Sigmoid colon (tissue), 7 donors: Measurements from ENCODE around the gene NDUFAF2. TPM values are rescaled to one million over a fixed set of nuclear protein-coding genes. Genes with fewer than 3 reads are reported as not detected.

Experiments
- DNase-seq: peaks from one replicate; pipeline ENCODE4 v3.0.0-alpha.2; 2019
- H3K27ac ChIP-seq, 4 donors: fragments of 200-600 bp; sonication (generic); one replicate each; pipeline ENCODE4 v1.5.1; 2016 to 2019; ENCODE audit warnings: mild to moderate bottlenecking in 1 of 4
- H3K27me3 ChIP-seq, 3 donors: fragments of 200-600 bp; sonication (generic); one replicate each; pipeline ENCODE4 v1.5.1; 2019; ENCODE audit warnings: mild to moderate bottlenecking in 1 of 3
- H3K36me3 ChIP-seq, 4 donors: fragments of 200-600 bp; sonication (generic); one replicate each; pipeline ENCODE4 v1.5.1; 2016 to 2019
- H3K4me1 ChIP-seq, 4 donors: fragments of 200-600 bp; sonication (generic); one replicate each; pipeline ENCODE4 v1.5.1; 2017 to 2019
- H3K4me3 ChIP-seq, 4 donors: fragments of 200-600 bp; sonication (generic); one replicate each; pipeline ENCODE4 v1.5.1; 2017 to 2019; ENCODE audit warnings: mild to moderate bottlenecking in 2 of 4, moderate library complexity in 1 of 4
- H3K9me3 ChIP-seq, 4 donors: fragments of 200-600 bp in 3 of 4; sonication (generic) in 3 of 4; one replicate each; pipeline versions ENCODE4 v1.5.1 to v1.6.1; 2013 to 2019
- EP300 ChIP-seq, 4 donors: sonication (generic); formaldehyde crosslinking; IDR thresholded peaks; one replicate each; pipeline ENCODE4 v1.6.1; 2017; ENCODE audit warnings: antibody characterized with exemption in 4 of 4
- POLR2A ChIP-seq, 2 donors: fragments of 450-650 bp; IDR thresholded peaks; one replicate each; pipeline ENCODE4 v1.6.1; 2016; ENCODE audit warnings: antibody characterized with exemption in 2 of 2, mild to moderate bottlenecking in 2 of 2, moderate library complexity in 2 of 2
- POLR2AphosphoS5 ChIP-seq, 4 donors: sonication (generic); formaldehyde crosslinking; IDR thresholded peaks; one replicate each; pipeline ENCODE4 v1.6.1; 2017; ENCODE audit warnings: antibody characterized with exemption in 4 of 4
- WGBS, 2 donors: extraction: QIAGEN DNeasy Blood & Tissue Kit; methylation state at CpG; one replicate each; pipeline ENCODE4 v1.1.7; 2013; 5-methylcytosine and 5-hydroxymethylcytosine counted together
- intact Hi-C: fragments of 100-400 bp; cut with DNase I; formaldehyde crosslinking; loops from one replicate; pipeline ENCODE4 v1.15.1; 2023
- polyA plus RNA-seq, 3 donors: library from polyadenylated mRNA; stranded (reverse); fragments of 200-250 nt; gene quantifications; one replicate each; pipeline ENCODE4 v1.2.3, GENCODE V29; 2013
- total RNA-seq, 4 donors: library from RNA; depleted of rRNA; stranded (reverse); fragments of >200 nt; gene quantifications; one replicate each; pipeline ENCODE4 v1.1.0, GENCODE V29; 2016
- TF ChIP-seq, protein P1 (sequence below), 4 experiments: fragments of 450-650 bp in 3 of 4; fragments of 200-600 bp in 1 of 4; IDR thresholded peaks; one replicate each; pipeline ENCODE4 v1.5.1; 2016 to 2019; ENCODE audit warnings: antibody characterized with exemption in 4 of 4, mild to moderate bottlenecking in 3 of 4, moderate library complexity in 2 of 4
- donor health status: healthy with polysubstance abuse.
- donor health status: Bipolar disorder and iron deficiency.
- donor health status: healthy.

NDUFAF2 gene
- total and polyA plus RNA-seq, 7 donors: 33.5 to 48.6 (median 41.5) TPM

DNA sequence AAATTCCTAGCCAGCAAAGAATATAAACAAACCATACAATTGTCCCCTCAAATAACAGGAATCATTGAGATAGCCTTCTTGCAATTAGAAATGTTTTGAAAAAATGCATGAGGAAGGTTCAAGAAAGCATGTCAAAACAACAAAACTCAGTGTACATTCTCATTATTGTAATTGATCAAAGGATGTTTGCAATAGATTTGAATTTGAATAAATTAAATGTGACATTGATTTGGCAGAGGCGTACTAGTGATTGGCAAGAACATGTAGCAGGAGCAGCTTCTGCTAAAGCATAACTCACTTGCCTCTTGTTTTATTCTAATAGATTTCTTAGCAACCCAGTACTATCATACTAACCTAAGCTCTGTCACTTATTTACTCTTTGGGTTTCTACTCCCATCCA, 197.4 kb downstream of the NDUFAF2 start:
- TF ChIP-seq, protein P1, sequence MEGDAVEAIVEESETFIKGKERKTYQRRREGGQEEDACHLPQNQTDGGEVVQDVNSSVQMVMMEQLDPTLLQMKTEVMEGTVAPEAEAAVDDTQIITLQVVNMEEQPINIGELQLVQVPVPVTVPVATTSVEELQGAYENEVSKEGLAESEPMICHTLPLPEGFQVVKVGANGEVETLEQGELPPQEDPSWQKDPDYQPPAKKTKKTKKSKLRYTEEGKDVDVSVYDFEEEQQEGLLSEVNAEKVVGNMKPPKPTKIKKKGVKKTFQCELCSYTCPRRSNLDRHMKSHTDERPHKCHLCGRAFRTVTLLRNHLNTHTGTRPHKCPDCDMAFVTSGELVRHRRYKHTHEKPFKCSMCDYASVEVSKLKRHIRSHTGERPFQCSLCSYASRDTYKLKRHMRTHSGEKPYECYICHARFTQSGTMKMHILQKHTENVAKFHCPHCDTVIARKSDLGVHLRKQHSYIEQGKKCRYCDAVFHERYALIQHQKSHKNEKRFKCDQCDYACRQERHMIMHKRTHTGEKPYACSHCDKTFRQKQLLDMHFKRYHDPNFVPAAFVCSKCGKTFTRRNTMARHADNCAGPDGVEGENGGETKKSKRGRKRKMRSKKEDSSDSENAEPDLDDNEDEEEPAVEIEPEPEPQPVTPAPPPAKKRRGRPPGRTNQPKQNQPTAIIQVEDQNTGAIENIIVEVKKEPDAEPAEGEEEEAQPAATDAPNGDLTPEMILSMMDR (IDR thresholded peaks at IDR 0.05): no peak
- TF ChIP-seq EP300 (IDR thresholded peaks at IDR 0.05) (no peak), POLR2A (IDR thresholded peaks at IDR 0.05) (no peak), POLR2AphosphoS5 (IDR thresholded peaks at IDR 0.05) (no peak)
- intact Hi-C loops: no loop called here
- WGBS, 2 donors: 88 to 98% methylated on average over 1 of the region's 1 CpG

DNA sequence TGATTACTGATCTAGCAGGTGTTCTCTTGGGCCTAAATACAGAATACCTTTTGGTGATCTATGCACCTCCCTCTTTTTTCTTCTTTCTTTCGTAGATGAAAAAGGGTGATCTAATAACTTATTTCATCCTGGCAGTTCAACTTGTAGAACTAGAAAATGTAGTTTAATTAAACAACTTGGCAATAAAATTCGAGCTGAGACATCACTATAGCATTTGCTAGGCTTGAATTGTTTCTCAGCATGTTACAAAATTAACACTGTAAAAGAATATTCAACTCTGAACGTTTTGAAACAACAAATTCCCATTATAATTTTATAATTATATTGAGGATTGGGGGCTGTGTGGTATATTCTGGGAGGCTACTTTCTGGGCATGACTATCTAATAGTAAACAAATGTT, 197.8 kb downstream of the NDUFAF2 start:
- Histone ChIP-seq H3K27me3 (no peaks in the 10 kb centered on the region), H3K4me1 (no peaks in the 10 kb centered on the region), H3K4me3 (no peak overlapping the region), H3K36me3 (no peaks in the 10 kb centered on the region), H3K9me3 (peaks cover 0 to 3% (median under 1%) of the 10 kb centered on the region in 4 donors), H3K27ac (no peak overlapping the region)
- DNase-seq: no peak
- TF ChIP-seq POLR2AphosphoS5 (IDR thresholded peaks at IDR 0.05) (no peak), EP300 (IDR thresholded peaks at IDR 0.05) (no peak), POLR2A (IDR thresholded peaks at IDR 0.05) (no peak)
- TF ChIP-seq, protein P1 (IDR thresholded peaks at IDR 0.05): no peak
- WGBS, 2 donors: 55 to 76% methylated on average over 3 of the region's 3 CpGs
- intact Hi-C loops: no loop called here

More for the DNA sequence above, 197.4 kb downstream of the NDUFAF2 start:
- DNase-seq: no peak
- Histone ChIP-seq H3K9me3 (peaks cover 0 to 3% (median under 1%) of the 10 kb centered on the region in 4 donors), H3K27ac (no peak overlapping the region), H3K36me3 (no peaks in the 10 kb centered on the region), H3K4me1 (no peaks in the 10 kb centered on the region), H3K4me3 (no peak overlapping the region), H3K27me3 (no peaks in the 10 kb centered on the region)

DNA sequence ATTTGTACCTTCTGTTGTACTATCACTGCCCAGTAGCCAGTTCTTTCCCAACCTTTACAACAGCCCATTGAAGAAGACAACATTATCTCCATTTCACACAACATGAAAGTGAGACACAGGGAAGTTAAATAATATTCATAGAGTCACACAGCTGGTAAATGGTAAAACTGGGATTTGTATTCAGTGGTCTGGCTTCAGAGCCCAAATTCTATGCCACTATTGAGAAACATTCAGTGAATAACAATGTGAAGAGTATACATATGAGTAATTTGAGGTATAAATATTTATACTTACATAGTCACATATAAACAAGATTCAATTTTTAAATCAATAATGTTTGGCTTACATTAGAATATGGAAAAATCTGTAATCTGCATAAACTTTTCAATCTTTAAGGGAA, 203.5 kb downstream of the NDUFAF2 start:
- no peak for TF ChIP-seq POLR2AphosphoS5 (IDR thresholded peaks at IDR 0.05)
- no peak for TF ChIP-seq POLR2A (IDR thresholded peaks at IDR 0.05)
- TF ChIP-seq, protein P1 (IDR thresholded peaks at IDR 0.05): no peak
- TF ChIP-seq EP300 (IDR thresholded peaks at IDR 0.05): no peak
- Histone ChIP-seq H3K4me3 (no peak overlapping the region), H3K27ac (no peak overlapping the region), H3K27me3 (no peaks in the 10 kb centered on the region), H3K4me1 (no peaks in the 10 kb centered on the region), H3K9me3 (peaks cover 0 to 3% (median under 1%) of the 10 kb centered on the region in 4 donors), H3K36me3 (no peaks in the 10 kb centered on the region)
- DNase-seq: no peak
- intact Hi-C loops: no loop called here

DNA sequence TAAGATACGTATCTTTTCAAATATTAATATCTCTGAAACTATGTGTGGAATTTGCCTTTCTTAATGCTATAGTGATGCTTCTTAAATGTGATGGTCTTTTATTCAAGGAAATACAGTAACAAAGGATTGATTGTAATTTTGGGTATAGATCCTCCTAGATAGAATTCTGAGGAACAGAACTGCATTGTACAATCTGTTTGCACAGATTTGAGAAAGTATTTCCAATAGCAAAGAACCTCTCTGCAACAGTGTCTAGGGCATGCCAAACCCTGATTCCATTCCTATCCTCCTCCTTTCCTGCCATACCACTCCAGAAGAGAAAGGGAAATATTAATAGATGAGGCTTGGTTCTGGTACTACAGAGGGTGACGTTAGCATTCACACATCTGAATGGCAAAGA, 206.9 kb downstream of the NDUFAF2 start:
- 90 to 93% methylated on average over 2 of the region's 2 CpGs for WGBS, 2 donors
- no peaks in the 10 kb centered on the region for H3K36me3 ChIP-seq
- no peaks in the 10 kb centered on the region for H3K4me1 ChIP-seq
- intact Hi-C loops: no loop called here
- H3K9me3 ChIP-seq: peaks cover 0 to 2% (median under 1%) of the 10 kb centered on the region in 4 donors
- H3K4me3 ChIP-seq: no peak overlapping the region
- no peaks in the 10 kb centered on the region for H3K27me3 ChIP-seq
- TF ChIP-seq EP300 (IDR thresholded peaks at IDR 0.05) (no peak), POLR2A (IDR thresholded peaks at IDR 0.05) (no peak)
- DNase-seq: no peak
- no peak overlapping the region for H3K27ac ChIP-seq

DNA sequence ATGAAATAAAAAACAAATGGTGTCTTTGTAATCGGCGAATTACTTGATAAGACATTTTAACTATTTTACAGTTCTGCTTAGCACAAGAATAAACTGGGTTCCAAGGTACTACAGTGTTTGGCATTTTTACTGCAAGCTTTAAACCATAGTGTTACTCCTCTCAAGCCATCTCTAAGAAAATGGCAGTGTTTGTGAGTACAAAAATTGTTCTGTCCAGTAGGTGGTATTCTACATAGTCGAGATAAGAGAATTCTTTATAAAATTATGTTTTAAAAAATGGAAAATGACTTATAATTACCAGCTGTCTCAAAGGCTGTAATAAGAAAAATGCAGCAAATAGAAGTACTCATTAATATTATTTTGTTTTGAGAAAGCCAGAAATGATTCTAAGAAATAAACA, 214.1 kb downstream of the NDUFAF2 start:
- Histone ChIP-seq H3K27me3 (no peaks in the 10 kb centered on the region), H3K36me3 (peaks cover 0 to 20% (median 3%) of the 10 kb centered on the region in 4 donors), H3K4me3 (no peak overlapping the region), H3K27ac (no peak overlapping the region), H3K4me1 (peaks cover 0 to 35% (median 16%) of the 10 kb centered on the region in 4 donors), H3K9me3 (no peaks in the 10 kb centered on the region)
- WGBS, 2 donors: 85 to 94% methylated on average over 3 of the region's 3 CpGs
- intact Hi-C loops: no loop called here
- DNase-seq: no peak
- TF ChIP-seq, protein P1 (IDR thresholded peaks at IDR 0.05): no peak
- TF ChIP-seq POLR2A (IDR thresholded peaks at IDR 0.05) (no peak), POLR2AphosphoS5 (IDR thresholded peaks at IDR 0.05) (no peak), EP300 (IDR thresholded peaks at IDR 0.05) (no peak)
